LHCN-M2 (cell line): ENCODE measurements around the gene ADAMTS17. TPM values are rescaled to one million over a fixed set of nuclear protein-coding genes. Genes with fewer than 3 reads are reported as not detected.

Experiments used
- DNase-seq: peaks from one replicate; pipeline ENCODE4 v3.0.0-alpha.2; 2012; ENCODE audit warnings: low read depth
- total RNA-seq: library from RNA; depleted of rRNA; stranded (reverse); fragments of >200 nt; gene quantifications from 2 replicates; pipeline ENCODE4 v1.2.3, GENCODE V29; 2014

ADAMTS17 gene
- total RNA-seq, 1 experiment from 2014 or later: 0.11 TPM

DNA sequence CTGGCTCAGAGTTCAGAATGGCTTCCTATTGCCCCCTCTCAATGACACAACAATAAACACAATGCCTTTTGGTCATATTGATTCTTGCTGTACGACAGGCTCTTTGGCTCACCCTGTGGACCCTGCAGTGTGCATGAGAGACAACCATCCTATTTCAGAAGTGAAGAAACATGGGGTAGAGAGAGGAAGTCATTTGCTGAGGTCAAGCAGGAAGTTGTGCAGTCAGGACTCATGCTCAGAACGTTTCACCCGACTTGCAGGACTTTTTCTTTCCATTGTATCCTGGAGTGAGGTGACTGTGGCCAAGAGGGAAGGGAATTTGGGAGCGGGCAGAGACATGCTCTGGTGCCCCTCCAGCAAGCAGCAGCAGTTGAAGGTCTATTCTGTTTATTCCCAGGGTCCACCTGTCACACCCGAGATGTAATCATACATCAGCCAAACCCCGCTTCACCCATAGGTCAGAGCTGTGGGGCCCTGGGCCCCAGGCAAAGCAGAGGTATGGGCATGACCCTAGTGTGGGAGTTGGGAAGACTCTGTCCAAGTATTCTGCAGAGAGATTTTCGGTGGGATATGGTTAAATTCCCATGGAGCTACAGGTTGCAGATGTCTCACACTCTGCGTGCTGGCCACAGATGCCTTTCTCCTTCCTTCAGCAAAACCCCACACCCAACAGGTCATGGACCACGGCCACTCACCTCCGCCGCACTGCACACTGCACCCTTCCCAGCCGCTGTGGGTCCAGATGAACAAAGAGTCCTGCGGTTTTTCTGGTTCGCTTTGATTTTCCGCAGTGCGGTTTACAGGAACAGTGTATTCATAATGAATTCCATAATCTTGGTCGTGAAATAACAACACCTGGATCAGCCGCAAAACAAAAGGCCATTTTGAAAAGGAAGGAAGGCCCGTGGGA, 290.6 kb downstream of the ADAMTS17 start:
- no peak for DNase-seq

DNA sequence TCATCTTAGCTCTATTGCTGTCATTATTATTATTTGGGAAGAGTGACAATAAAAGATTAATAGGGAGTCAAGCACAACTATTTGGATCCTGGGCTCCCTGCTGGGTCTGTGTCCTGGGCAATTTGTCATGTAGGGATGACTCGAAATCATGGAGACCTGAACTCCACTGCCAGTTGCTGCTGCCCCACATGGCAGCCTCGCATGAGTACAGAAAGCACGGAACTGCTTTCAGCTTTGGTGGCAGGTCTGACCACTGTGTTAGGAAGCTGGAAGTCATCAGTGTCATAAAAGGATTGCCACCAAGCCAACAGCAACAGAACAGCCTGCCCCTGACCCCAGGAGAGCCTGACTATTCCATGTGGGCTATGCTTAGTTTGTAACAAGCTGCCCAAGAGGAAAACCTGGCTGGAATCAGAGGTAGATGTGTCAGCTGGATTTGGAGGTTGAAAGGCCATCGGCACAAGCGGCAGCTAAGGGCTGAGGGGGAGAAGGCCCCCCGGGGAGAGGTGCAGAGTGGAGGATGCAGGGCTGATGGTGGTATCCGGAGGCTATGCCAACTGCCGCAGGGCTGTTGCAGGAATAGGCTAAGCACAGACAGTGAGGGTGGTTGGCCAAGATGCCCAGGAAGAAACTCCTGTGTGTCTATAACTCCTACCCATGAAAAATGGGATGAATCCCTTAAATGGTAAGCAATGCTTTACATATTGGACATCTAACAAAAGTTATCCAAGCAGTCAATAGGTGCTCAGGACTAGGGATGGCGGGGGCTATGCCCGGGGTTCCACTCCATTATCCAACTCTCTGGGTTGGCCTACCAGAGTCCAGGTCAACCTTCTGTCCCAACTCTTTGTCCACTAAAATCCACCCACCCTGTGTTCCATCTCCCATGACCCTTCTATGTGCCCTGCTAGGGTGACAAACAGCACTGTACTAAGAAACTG, 291.6 kb downstream of the ADAMTS17 start:
- DNase-seq: no peak

DNA sequence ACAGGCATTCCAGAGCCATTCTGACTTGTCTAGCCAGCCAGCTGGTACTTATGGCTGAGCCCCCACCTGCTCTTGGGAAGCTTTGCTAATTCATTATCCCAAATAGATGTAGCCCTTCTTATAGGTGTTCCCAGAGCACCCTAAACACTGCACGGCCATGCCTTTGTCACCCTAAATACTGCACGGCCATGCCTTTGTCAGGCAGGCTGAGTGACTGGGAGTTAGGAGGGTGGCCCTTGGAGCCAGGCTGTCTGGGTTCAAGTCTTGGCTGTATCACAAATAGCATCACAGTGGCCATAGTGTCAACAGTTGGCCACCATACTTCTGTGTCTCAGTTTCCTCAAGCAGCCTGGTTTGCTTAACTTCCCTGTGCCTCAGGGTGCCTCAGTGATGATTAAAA, 292.3 kb downstream of the ADAMTS17 start:
- no peak for DNase-seq

DNA sequence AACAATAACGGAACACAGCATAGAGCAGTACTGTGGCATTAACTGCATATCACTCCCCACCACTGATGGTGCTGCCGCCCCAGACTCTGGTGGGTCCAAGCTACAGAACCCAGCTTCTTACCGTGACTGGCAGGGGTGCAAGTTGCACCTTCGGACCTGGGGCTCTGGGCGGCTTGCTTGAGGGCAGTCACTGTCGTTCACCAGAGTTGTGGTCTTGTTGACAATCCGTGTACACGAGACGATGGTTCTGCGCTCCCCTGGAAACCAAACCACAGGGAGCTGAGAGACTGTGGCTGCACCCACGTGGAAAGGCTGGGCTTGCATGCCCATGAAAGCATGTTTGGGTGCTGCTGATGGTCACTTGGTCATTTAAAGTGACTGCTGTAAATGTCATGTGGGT, 293.0 kb downstream of the ADAMTS17 start:
- DNase-seq: no peak

DNA sequence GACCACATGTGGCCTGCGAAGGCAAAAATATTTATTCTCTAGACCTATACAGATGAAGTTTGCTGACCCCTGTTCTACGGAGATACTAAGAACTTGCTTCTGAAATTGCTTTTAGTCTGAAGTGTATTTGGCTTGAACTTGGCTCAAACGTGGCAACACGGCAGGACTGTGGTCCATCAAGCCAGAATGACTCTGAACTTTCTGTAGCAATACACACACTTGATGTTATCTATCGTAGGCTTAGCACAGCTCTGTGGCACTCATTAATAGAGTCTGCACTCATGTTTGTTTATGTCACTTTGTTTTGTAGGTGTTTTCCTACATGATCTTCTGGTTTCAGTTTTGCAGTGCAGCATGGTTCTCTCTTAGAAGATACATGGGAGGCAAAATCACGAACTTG, 298.1 kb downstream of the ADAMTS17 start:
- no peak for DNase-seq

DNA sequence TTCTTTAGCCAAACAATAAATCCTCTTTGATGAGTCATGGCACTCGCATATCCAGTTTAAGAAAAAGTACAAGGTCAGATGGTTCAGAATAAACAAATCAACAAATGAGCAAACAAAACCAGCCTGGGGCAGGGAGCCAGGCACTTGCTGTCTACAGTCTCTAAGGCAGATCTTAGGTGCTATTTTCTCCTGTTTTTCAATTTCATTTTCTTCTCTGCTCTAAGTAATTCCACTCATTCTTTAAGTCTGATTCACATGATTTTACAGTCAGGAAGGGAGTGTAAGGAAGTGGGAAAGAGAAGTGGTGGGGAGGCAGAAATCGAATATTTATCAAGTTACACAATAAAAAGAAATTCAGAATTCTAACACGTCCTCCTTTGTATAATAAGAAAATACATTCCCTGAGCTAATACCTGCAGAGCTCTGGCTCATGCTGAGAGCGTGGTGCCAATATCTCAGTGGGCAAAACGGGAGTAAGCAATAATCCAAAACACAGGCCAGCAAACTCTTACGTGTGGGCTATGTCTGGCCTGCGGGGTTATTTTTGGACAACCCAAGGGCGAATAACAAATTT, 298.6 kb downstream of the ADAMTS17 start:
- DNase-seq: peak; percentile 80

DNA sequence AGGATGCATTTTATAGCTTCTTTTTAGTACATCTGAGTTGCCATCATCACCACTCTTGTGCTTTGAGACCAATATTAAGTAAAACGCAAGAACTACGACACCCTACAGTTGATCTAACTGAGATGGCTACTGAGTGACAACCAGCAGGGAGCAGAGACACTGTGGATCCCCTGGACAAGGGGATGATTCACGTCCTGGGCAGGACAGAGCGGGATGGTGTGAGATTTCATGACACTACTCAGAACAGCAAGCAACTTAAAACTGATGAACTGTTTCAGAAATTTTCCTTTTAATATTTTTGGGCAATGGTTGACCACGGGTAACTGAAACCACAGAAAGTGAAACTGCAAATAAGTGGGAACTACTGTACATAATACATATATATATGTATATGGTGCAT, 299.2 kb downstream of the ADAMTS17 start:
- DNase-seq: peak; percentile 62

DNA sequence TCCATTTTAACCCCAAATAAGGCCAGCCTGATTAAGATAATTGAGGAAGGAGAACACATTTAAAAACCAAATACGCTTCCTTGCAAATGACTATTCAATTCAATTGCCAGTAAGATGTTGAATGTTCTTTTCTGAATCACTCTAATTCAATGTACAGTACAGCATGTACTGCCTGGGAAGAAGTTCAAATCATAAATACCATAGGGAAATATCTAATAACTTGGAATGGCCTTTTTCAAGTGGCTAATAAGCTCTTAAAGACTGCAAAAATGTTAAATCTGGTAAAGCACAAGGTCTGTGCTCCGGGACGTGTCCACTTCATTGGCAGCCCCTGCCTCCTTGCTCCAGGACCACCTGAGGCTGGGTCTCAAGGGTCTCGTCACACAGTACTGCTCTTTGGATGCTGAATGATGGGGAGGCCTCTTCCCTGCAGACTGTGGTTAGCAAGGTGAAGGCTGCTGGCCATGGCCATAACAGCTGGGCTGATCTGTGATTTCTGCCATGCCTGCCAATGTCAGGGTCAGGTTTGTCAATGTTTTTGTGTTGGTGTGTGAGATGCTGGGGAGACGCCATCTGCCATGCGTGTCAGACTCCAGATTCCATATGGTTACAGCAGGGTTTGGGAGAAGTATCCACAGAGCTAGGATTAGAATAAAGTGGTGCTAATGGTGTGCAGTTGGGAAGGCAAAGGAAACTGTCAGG, 300.5 kb downstream of the ADAMTS17 start:
- no peak for DNase-seq

DNA sequence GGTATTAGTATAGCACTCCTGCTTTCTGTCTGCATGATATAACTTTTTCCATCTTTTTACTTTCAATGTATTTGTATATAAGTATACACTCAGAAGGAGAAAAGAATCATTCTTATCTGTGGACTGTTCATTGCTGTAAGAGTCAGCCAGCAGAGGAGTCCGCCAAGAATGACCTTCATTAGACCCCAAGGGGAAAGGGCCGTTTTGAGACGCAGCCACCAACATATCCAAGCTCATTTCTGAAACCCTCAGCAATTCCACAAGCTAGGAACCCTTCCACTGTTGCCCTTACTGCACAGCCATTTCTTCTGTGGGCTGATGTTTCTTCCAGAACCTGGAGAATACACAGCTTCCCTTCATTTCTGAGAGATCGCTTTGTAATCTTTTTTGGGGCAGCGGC, 301.8 kb downstream of the ADAMTS17 start:
- DNase-seq: no peak

DNA sequence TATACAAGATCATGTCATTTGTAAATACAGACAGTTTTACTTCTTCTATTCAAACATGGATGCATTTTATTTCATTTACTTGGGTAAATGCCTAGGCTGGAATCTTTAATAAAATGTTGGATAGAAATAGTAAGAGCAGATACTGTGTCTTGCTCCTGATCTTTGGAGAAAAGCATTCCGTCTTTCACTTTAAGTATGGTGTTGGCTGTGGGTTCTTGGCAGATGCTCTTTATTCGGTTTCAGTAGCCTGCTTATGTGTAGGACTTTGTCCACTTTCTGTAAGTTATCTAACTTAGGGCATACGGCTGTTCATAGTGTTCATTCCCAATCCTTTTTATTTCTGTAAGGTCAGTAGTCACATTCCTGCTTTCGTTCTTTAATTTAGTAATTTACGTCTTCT, 303.0 kb downstream of the ADAMTS17 start:
- DNase-seq: no peak

DNA sequence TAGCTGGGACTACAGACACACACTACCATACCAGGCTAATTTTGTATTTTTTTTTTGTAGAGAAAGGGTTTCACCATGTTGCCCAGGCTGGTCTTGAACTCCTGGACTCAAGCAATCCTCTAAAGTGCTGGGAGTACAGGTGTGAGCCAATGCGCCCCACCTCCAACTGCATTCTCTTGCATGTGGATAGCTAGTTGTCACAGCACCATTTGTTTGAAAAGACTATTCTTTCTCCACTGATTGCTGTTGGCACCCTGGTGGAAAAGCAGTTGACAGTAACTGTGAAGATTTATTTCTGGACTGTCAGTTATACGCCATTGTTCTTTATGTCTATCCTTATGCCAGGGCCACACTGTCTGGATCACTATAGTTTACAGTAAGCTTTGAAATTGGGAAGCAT, 303.9 kb downstream of the ADAMTS17 start:
- no peak for DNase-seq

DNA sequence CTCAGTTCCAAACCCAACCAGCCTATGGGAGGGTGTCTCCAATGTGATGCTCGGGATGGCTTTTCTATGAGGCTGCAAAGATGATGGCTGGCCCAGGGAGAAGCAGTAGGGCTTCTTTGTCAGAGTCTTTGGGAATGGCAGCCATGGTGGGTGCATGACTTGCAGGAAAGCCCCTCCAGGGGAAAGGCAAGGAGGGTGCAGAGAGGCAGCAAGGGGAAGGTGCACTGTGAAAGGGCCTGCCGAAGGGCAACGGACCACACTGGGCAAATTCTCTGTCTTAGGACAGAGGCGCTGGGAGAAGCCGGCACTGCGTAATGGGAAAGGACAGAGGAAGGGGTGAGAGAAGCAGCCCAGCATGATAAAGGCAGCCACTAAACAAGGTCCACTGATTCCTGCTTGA, 305.8 kb downstream of the ADAMTS17 start:
- DNase-seq: no peak

DNA sequence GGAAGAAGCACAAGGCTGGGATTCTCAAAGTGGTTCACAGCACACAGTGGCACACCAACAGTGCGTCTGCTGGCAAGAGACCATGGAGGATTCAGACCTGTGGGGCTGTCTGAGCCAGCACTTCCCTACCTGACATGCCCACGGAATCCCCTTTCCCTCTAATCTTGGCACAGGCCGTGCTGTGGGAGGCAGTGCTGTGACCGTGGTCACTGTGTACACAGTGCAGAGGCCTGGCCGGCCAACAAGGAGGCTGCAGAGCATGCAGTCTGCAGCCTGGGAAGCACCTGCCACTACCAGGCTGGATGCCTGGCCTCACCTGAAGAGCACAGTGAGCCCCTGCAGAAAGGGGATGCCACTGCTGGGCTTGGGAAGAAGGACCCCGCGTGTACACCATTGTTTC, 307.6 kb downstream of the ADAMTS17 start:
- no peak for DNase-seq

DNA sequence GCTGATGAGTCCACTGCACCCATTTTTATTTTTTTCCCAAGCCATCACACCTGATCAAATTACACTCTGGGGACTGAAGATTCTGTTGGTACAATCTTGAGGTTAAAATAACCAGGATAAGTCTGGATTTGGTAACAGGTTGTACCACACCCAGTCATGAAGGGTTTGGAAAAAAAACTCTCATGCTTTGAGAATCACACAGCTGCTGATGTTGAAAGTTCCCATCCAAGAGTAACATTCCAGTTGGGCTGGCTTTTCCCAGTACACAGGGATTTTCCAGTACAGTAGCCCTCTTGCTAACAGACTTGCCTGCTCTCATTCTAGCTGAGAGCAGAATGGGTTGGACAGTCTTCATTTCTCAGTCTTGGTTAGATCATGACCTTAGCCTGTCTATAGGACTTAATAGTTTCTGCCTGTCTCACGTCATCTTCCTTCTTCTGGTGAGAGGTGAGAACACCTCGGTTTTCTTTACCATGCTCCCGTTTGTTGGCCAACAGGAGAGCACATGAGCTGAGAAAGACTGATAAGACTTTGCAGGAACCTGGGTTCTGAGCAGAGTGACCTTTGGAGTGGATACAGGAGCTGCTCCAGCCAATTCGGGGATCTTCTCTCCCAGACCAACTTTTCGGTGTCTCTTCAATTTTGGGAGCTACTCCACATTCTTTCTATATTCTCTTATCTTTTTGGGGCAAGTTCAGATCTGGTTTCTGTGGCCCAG, 308.5 kb downstream of the ADAMTS17 start:
- peak; percentile 76 for DNase-seq

DNA sequence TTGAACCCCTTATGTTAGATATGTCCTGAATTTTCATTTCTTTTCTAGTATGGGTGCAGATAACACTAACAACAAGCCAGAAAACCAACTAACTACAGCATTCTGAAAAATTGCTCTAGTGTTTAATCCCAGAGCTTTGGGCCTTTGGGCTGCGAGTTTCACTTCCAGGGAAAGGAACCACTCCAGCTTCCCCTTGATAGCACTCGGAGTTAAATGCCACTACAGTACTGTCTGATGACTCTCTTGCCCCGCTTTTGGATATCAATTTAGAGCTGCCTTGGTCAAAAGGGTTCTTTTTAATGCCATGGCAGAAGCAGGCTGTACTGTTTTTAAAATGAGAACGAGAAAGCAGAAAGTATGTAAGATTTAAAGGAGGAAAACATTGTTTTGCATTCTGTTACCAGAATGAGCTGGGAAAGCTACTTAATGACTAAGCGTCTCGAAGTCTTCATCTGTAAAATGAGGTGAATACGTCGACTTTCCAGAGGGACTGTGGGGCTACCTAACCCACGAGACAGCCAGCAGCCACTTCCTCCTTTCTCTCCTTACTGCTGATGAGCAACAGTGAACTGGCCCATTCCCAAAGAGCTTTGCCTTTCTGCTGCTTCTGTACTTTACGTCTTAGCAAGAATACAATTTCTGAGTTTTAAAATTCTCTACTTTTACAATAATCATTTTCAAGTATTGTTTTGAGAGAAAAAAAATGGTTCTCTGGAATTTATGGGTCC, 309.3 kb downstream of the ADAMTS17 start:
- peak; percentile 11 for DNase-seq

DNA sequence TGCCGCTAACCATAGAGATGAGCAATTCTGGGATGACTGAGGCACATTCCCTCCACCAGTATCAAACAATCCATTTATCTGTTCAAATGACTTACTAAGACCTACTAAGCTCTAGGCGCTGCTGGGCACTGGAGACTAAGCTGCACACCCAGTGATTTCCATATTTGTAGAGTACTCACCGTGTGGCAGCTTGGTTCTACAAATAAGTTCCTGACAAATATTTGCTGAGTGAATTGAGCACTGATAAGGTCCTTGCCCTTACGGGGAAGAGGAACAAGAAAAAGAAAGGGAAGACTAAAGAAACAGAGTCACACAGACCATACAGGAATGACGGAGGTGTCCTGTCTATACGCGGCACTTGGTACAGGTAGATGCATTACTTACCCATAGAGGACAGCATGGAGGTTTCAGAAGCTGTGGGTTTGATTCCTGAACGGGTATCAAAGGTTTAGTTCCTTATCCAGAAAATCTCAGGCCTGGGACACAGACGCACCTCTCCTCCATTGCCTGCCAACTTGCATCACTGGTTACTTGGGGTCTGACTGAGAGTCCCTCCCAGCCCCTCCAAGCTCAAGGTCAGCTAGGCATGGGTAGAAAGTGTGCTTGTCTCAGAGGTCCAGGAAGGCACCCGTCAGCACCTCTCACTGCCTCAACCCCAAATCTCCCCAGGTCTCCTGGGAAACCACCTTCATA, 310.0 kb downstream of the ADAMTS17 start:
- DNase-seq: no peak

DNA sequence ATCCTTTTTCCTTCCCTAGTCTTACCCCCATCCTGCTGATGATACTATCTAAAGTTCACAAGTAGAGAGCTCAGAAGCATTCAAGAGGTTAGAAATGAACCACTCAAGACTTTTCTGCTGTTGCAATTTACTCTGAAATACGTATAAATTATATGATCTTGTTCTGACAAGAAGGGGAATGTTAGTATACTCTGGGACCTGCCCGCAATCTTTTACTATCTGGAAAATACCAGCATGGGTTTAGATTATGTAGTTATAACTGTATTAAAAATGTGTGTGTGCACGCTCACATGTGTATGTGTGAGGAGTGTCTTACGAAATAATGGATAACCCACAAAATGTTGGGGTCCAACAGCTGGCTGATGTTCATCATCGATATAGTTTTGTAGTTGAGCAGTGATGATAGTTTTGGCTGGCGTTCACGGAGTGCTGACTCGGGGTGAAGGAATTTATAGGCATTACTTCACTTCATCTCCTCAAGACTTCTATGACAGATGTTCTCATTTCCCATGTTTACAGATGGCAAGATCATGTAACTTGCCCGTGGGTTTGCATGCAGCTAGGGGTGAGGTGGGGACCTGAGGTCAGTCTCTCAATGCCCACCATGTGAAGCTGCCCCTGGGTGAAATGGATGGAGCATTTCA, 311.1 kb downstream of the ADAMTS17 start:
- peak; percentile 45 for DNase-seq

DNA sequence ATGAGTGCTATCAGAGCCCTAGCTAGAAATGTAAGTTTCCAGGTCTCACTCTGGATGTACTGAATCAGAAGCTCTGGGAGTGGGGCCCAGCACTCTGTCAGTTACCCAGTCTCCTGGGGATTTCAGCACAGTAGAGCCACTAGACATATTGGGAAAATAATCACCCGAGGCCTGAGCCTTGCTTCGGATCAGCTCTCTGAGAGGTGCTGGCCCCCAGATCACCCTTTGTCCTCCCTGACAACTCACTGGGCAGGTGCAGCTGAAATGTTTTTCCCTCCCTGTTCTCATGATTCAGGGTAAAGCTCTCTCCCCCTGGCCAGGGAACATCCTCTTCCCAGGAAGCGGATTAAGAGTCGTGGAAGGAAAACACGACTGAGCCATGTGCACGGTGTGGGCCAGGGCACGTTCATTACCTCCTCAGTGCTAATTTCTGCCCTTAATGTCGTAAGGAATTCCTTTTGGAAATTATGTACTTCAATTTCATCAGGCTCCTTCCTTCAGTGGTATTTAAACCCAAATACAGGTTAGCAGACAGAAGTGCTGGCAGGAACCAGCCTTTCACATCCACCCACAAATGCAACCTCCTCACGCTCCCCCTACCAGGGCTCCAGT, 311.8 kb downstream of the ADAMTS17 start:
- DNase-seq: no peak

DNA sequence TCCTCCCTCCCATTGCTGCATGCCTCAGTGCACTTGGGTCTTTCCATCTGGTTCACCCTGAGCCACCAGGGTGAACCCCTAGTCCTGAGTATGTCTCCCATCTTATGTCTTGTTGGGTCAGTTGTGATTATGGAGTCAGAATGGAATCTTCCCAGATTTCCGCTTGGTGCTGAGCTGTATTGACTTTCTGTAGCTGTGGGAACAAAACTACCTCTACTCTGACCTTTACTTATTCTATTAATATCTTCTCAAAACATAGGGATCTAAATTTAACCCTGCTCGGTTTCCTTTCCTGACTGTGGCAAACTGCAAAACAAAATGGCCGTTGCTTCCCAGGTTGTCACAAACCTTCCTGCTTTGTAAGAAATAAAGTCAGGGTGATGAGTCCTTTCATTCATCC, 312.7 kb downstream of the ADAMTS17 start:
- no peak for DNase-seq
